Activated CD8-positive, alpha-beta memory T cell treated with anti-CD3 and anti-CD28 coated beads, Interleukin-2, amount 50 U/mL, for 24 hours (primary cell): ENCODE results near the gene TLR9.

Experiments
- DNase-seq: peaks from one replicate; pipeline ENCODE4 v3.0.0-alpha.2; 2020; ENCODE audit errors: extremely low read depth

Gene TLR9

GRCh38 chr3:52247409-52248164, 22.1 kb upstream of the TLR9 start:
- DNase-seq, result no peak

- DNase-seq, result no peak
Observed at GRCh38 chr3:52246728-52247408, 21.4 kb upstream of the TLR9 start.

GRCh38 chr3:52246264-52246620, 20.8 kb upstream of the TLR9 start:
- no peak for DNase-seq

- no peak for DNase-seq
Observed at GRCh38 chr3:52245322-52246263, 20.1 kb upstream of the TLR9 start, which contains the start of gene PPM1M. TSS of gene PPM1M (plus strand) at chr3:52245759. CDS start at chr3:52245825, 66 bp downstream.

GRCh38 chr3:52243791-52244628, 18.6 kb upstream of the TLR9 start:
- DNase-seq, result no peak

GRCh38 chr3:52242039-52242438, 16.6 kb upstream of the TLR9 start:
- DNase-seq, result no peak

- DNase-seq, result no peak
Observed at GRCh38 chr3:52240886-52241370, 15.5 kb upstream of the TLR9 start.

GRCh38 chr3:52240059-52240885, 14.8 kb upstream of the TLR9 start:
- no peak for DNase-seq

- DNase-seq, result peak; percentile 68
Observed at GRCh38 chr3:52238761-52239701, 13.6 kb upstream of the TLR9 start, which contains the start of gene TWF2. TSS of gene TWF2 (minus strand) at chr3:52239158. CDS start at chr3:52239016, 142 bp downstream.

GRCh38 chr3:52238193-52238760, 12.8 kb upstream of the TLR9 start:
- no peak for DNase-seq

GRCh38 chr3:52237657-52238172, 12.3 kb upstream of the TLR9 start:
- no peak for DNase-seq

GRCh38 chr3:52237006-52237656, 11.7 kb upstream of the TLR9 start:
- DNase-seq, result no peak

- no peak for DNase-seq
Observed at GRCh38 chr3:52236424-52236886, 11.0 kb upstream of the TLR9 start.

- no peak for DNase-seq
Observed at GRCh38 chr3:52234516-52235447, 9.3 kb upstream of the TLR9 start.

GRCh38 chr3:52233968-52234367, 8.5 kb upstream of the TLR9 start:
- no peak for DNase-seq

- DNase-seq, result no peak
Observed at GRCh38 chr3:52233108-52233591, 7.7 kb upstream of the TLR9 start.
